SK-N-SH treated with all-trans-retinoic acid at 6 μM for 48 hours (cell line): Measurements from ENCODE around the gene BCAR3.

Experiments used
- ARNTL ChIP-seq: fragments of 450-650 bp; formaldehyde crosslinking; IDR thresholded peaks from 2 replicates; pipeline ENCODE4 v1.5.0; 2020; ENCODE audit warnings: low read depth, mild to moderate bottlenecking, moderate library complexity, borderline replicate concordance
- BACH2 ChIP-seq: fragments of 250-450 bp; sonication (Bioruptor Pico); IDR thresholded peaks from 2 replicates; pipeline ENCODE4 v1.9.0; 2021; ENCODE audit warnings: mild to moderate bottlenecking, borderline replicate concordance
- CREB5 ChIP-seq: fragments of 250-450 bp; sonication (Bioruptor Pico); IDR thresholded peaks from 2 replicates; pipeline ENCODE4 v1.5.1; 2020; ENCODE audit warnings: low read depth, mild to moderate bottlenecking, moderate library complexity
- CSDC2 ChIP-seq: fragments of 250-450 bp; sonication (Bioruptor Pico); IDR thresholded peaks from 2 replicates; pipeline ENCODE4 v1.5.0; 2020; ENCODE audit warnings: mild to moderate bottlenecking, moderate library complexity
- ISL1 ChIP-seq: fragments of 250-450 bp; sonication (Bioruptor Pico); IDR thresholded peaks from 2 replicates; pipeline ENCODE4 v2.1.2; 2022; ENCODE audit warnings: mild to moderate bottlenecking, moderate library complexity
- PATZ1 ChIP-seq: fragments of 250-450 bp; sonication (Bioruptor Pico); IDR thresholded peaks from 2 replicates; pipeline ENCODE4 v1.8.0; 2020; ENCODE audit warnings: mild to moderate bottlenecking, moderate library complexity, borderline replicate concordance
- POU6F1 ChIP-seq: fragments of 250-450 bp; sonication (Bioruptor Pico); IDR thresholded peaks from 2 replicates; pipeline ENCODE4 v1.8.0; 2021; ENCODE audit warnings: low read depth, mild to moderate bottlenecking, moderate library complexity, borderline replicate concordance
- PPARA ChIP-seq: fragments of 250-450 bp; sonication (Bioruptor Pico); IDR thresholded peaks from 2 replicates; pipeline ENCODE4 v1.5.0; 2020; ENCODE audit warnings: mild to moderate bottlenecking, borderline replicate concordance
- TCF4 ChIP-seq: fragments of 250-450 bp; sonication (Bioruptor Pico); IDR thresholded peaks from 2 replicates; pipeline ENCODE4 v1.8.0; 2021; ENCODE audit warnings: mild to moderate bottlenecking, moderate library complexity, borderline replicate concordance
- ZFP30 ChIP-seq: fragments of 450-650 bp; formaldehyde crosslinking; IDR thresholded peaks from 2 replicates; pipeline ENCODE4 v1.5.0; 2022; ENCODE audit warnings: mild to moderate bottlenecking, moderate library complexity
- ZNF70 ChIP-seq: fragments of 450-650 bp; formaldehyde crosslinking; IDR thresholded peaks from 2 replicates; pipeline ENCODE4 v1.5.0; 2020; ENCODE audit warnings: mild to moderate bottlenecking, moderate library complexity

GRCh38 chr1:93699503-93700168 lies 18.0 kb upstream of the BCAR3 start:
- no peak for TF ChIP-seq ISL1
- no peak for TF ChIP-seq ZFP30 (CRISPR knock-in tag)
- TF ChIP-seq ARNTL, result no peak
- TF ChIP-seq TCF4 (CRISPR knock-in tag), result no peak
- TF ChIP-seq CSDC2 (CRISPR knock-in tag), result no peak
- TF ChIP-seq CREB5 (CRISPR knock-in tag), result no peak
- TF ChIP-seq BACH2 (CRISPR knock-in tag), result no peak
- TF ChIP-seq ZNF70 (CRISPR knock-in tag), result no peak
- no peak for TF ChIP-seq PPARA (CRISPR knock-in tag)
- TF ChIP-seq PATZ1 (CRISPR knock-in tag), result no peak
- no peak for TF ChIP-seq POU6F1 (CRISPR knock-in tag)
